Transverse colon (tissue), 3 donors: Measurements from ENCODE around the gene FOSL1.

Source experiments
- CTCF ChIP-seq, 5 experiments: fragments of 200-600 bp in 3 of 5; fragments of 450-650 bp in 2 of 5; sonication (generic) in 3 of 5; IDR thresholded peaks; 1 replicate in 2 of 5; 2 replicates in 3 of 5; pipeline ENCODE4 v1.5.1; 2016 to 2017; ENCODE audit warnings: antibody characterized with exemption in 5 of 5, inconsistent platforms in 3 of 5, mild to moderate bottlenecking in 2 of 5, moderate library complexity in 1 of 5
- POLR2A ChIP-seq: fragments of 450-650 bp; IDR thresholded peaks from one replicate; pipeline ENCODE4 v1.6.1; 2016; ENCODE audit warnings: antibody characterized with exemption, mild to moderate bottlenecking, moderate library complexity

GRCh38 chr11:65920372-65920802 is 20.2 kb upstream of the FOSL1 start:
- TF ChIP-seq CTCF (IDR thresholded peaks at IDR 0.05) (no peak), POLR2A (no peak)
